ENCODE data around the gene NAA60. TPM values are rescaled to one million over a fixed set of nuclear protein-coding genes. Genes with fewer than 3 reads are reported as not detected.

NAA60 gene
- total and polyA plus RNA-seq, 9 of the 15 experiments (the other 6 are each of a cell fraction or from before 2014, with no cell fraction given), result 2.1 to 49.4 (median 10.3) TPM

DNA sequence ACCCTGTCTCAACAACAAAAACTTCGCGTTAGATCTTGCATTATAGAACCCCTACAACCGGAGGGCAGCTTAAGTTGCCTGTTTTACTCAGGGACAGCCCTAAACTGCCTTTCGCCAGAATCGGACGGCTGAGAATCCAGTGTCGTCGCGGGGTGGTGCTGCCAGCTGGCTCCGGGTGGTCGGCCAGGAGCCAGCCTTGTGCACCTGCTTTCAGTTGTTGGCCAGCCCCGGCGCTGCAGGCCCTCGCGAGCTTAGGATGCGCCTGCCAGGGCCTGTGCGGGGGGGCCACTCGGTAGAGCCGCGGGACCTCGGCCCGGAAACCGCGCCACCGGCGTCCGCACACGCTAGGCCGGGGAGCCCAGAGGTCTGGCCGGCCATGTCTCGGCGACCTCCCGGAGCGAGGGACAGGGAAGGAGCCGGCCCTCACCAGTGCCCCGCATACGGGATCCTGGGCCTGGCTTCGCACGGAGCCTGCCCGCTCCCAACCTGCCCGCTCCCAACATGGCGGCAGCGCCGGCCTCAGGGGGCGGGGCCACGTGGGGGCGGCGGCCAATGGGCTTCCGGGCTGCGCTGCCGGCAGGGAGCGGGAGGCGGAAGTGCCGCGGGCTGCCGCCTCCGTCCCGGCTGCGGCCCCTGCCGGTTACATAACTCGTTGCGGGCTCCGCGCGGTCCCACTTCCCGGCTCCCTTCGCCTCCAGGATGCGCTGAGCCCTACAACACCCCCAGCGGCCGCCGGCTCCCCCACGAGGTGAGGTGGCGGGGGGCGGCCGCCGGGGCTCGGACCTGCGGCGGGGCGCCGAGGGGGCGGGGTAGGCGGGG lies 14.2 kb downstream of the NAA60 start:
- intact Hi-C loops (cut with micrococcal nuclease), result loop anchor here (2.0 to 5.0 kb wide), 2 partner anchors 57 to 270 kb away; partner anchors contain the start of genes OR1F1, ZNF174 and ZSCAN32
- peaks cover 12% of the 10 kb centered on the region for H4K20me1 ChIP-seq (replicated peaks; ENCODE audit: control insufficient read depth, insufficient read depth, low read length)
- BruUV-seq (replicated peaks), result TSS peak; percentile 96
- FAIRE-seq (peak; percentile 79), ATAC-seq (peak; percentile 98), DNase-seq (ENCODE audit: extremely low read depth in 1 of 4, low spot score in 3 of 4) (peak; percentile 91 to 99 (median 99))
- H3K9ac ChIP-seq (ENCODE audit: insufficient read depth in 1 of 2, low read depth in 2 of 2, low read length in 2 of 2), result peak overlapping the region; percentile 94 to 98
- H3K27me3 ChIP-seq (ENCODE audit: control insufficient read depth in 2 of 2, insufficient read depth in 2 of 2, low read length in 2 of 2), result no peaks in the 10 kb centered on the region
- no peaks in the 10 kb centered on the region for H3K9me3 ChIP-seq (replicated peaks; ENCODE audit: control insufficient read depth, insufficient read depth, low read depth, low read length)
- no peaks in the 10 kb centered on the region for H3K9me1 ChIP-seq (ENCODE audit: control insufficient read depth, insufficient read depth, low read length)
- H3K4me3 ChIP-seq, result peak overlapping the region; percentile 81
- H3K79me2 ChIP-seq (ENCODE audit: control insufficient read depth, insufficient read depth, low read length), result peaks cover 46% of the 10 kb centered on the region
- H3K27ac ChIP-seq (ENCODE audit: extremely low read depth, low read depth, low read length), result peak overlapping the region; percentile 99
- peak overlapping the region; percentile 98 for H3K4me2 ChIP-seq (ENCODE audit: insufficient read depth, low read length)
- in situ Hi-C loops (cut with MboI), result no loop called here
- peak overlapping the region; percentile 99 for H2AFZ ChIP-seq (ENCODE audit: low read depth, low read length)
- 10% methylated on average over 28 of the region's 83 CpGs for WGBS (ENCODE audit: insufficient coverage, low coverage, missing lambda C conversion rate)
- ChIA-PET POLR2A (interaction anchor here (0.6 to 1.2 kb wide), 6 partner anchors 9 to 194 kb away, joined by 3 to 10 read pairs (median 4); partner anchors contain the start of gene ZNF174), CTCF (ENCODE audit: low intra/inter-chr PET ratio) (no interaction called here)
- peaks cover 3% of the 10 kb centered on the region; the same call in 2 of the 3 replicates for H3K36me3 ChIP-seq (ENCODE audit: control insufficient read depth, insufficient read depth, low read length)
- peaks cover 23 to 28% of the 10 kb centered on the region in 2 experiments; a peak in 4 of 5 replicates for H3K4me1 ChIP-seq (replicated peaks in 1 of 2; ENCODE audit: control insufficient read depth in 2 of 2, insufficient read depth in 2 of 2, low read length in 2 of 2)
- TF ChIP-seq, protein P1, sequence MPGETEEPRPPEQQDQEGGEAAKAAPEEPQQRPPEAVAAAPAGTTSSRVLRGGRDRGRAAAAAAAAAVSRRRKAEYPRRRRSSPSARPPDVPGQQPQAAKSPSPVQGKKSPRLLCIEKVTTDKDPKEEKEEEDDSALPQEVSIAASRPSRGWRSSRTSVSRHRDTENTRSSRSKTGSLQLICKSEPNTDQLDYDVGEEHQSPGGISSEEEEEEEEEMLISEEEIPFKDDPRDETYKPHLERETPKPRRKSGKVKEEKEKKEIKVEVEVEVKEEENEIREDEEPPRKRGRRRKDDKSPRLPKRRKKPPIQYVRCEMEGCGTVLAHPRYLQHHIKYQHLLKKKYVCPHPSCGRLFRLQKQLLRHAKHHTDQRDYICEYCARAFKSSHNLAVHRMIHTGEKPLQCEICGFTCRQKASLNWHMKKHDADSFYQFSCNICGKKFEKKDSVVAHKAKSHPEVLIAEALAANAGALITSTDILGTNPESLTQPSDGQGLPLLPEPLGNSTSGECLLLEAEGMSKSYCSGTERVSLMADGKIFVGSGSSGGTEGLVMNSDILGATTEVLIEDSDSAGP (CRISPR knock-in tag; IDR thresholded peaks at IDR 0.05), result no peak
- TF ChIP-seq EGR1 (conservative IDR thresholded peaks at IDR 0.05) (peak; percentile 74), MCM2 (IDR thresholded peaks at IDR 0.05; ENCODE audit: low read depth) (no peak), GABPB1 (CRISPR knock-in tag; IDR thresholded peaks at IDR 0.05) (peak; percentile 84), SAFB2 (IDR thresholded peaks at IDR 0.05; ENCODE audit: borderline replicate concordance, low read depth, low read length, severe bottlenecking) (no peak), NFIX (CRISPR knock-in tag; IDR thresholded peaks at IDR 0.05; ENCODE audit: low read depth) (no peak), MAZ (CRISPR knock-in tag; conservative IDR thresholded peaks at IDR 0.05 in 1 of 2, IDR thresholded peaks at IDR 0.05 in 1 of 2) (peak; percentile 96), MEF2D (tag; conservative IDR thresholded peaks at IDR 0.05; ENCODE audit: low read depth) (no peak), NCOA2 (IDR thresholded peaks at IDR 0.05; ENCODE audit: partially characterized antibody in 2 of 2) (no peak)
- TF ChIP-seq, protein P2, sequence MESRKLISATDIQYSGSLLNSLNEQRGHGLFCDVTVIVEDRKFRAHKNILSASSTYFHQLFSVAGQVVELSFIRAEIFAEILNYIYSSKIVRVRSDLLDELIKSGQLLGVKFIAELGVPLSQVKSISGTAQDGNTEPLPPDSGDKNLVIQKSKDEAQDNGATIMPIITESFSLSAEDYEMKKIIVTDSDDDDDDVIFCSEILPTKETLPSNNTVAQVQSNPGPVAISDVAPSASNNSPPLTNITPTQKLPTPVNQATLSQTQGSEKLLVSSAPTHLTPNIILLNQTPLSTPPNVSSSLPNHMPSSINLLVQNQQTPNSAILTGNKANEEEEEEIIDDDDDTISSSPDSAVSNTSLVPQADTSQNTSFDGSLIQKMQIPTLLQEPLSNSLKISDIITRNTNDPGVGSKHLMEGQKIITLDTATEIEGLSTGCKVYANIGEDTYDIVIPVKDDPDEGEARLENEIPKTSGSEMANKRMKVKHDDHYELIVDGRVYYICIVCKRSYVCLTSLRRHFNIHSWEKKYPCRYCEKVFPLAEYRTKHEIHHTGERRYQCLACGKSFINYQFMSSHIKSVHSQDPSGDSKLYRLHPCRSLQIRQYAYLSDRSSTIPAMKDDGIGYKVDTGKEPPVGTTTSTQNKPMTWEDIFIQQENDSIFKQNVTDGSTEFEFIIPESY (CRISPR knock-in tag; IDR thresholded peaks at IDR 0.05), result peak; percentile 56; the same call in 1 of the 2 replicates
- TF ChIP-seq, protein P3, sequence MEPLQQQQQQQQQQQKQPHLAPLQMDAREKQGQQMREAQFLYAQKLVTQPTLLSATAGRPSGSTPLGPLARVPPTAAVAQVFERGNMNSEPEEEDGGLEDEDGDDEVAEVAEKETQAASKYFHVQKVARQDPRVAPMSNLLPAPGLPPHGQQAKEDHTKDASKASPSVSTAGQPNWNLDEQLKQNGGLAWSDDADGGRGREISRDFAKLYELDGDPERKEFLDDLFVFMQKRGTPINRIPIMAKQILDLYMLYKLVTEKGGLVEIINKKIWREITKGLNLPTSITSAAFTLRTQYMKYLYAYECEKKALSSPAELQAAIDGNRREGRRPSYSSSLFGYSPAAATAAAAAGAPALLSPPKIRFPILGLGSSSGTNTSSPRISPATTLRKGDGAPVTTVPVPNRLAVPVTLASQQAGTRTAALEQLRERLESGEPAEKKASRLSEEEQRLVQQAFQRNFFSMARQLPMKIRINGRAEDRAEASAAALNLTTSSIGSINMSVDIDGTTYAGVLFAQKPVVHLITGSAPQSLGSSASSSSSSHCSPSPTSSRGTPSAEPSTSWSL (CRISPR knock-in tag; IDR thresholded peaks at IDR 0.05; ENCODE audit: borderline replicate concordance), result no peak
